Measurements from ENCODE around the gene EDNRB. TPM values are rescaled to one million over a fixed set of nuclear protein-coding genes. Genes with fewer than 3 reads are reported as not detected.

The EDNRB gene
- polyA plus RNA-seq, 3 donors, result 0.08 to 0.53 (median 0.37) TPM

- Mint-ChIP-seq H3K4me1 (no peaks in the 10 kb centered on the region), H3K36me3 (no peaks in the 10 kb centered on the region), H3K9me3 (peaks cover 0 to 4% (median 0%) of the 10 kb centered on the region in 7 donors), H3K27ac (no peak overlapping the region), H3K27me3 (ENCODE audit: low read depth in 3 of 3) (peaks cover 0 to 18% (median 12%) of the 10 kb centered on the region in 3 donors), H3K4me3 (no peak overlapping the region)
- intact Hi-C loops (cut with micrococcal nuclease), result no loop called here
- Histone ChIP-seq H3K9ac (ENCODE audit: insufficient read depth, low read length, poor library complexity, severe bottlenecking) (no peak overlapping the region), H2AFZ (ENCODE audit: insufficient read depth, low read depth, low read length, poor library complexity, severe bottlenecking) (no peak overlapping the region), H3K79me2 (ENCODE audit: insufficient read depth, low read length) (no peaks in the 10 kb centered on the region), H3K4me1 (ENCODE audit: control insufficient read depth in 1 of 2, insufficient read depth in 2 of 2, low read length in 2 of 2) (peaks cover 18 to 20% of the 10 kb centered on the region in 2 donors), H3K36me3 (replicated peaks in 1 of 2; ENCODE audit: control insufficient read depth in 1 of 2, insufficient read depth in 2 of 2, low read length in 2 of 2) (no peaks in the 10 kb centered on the region), H3K4me2 (replicated peaks; ENCODE audit: extremely low read depth, low read length, poor library complexity, severe bottlenecking) (no peak overlapping the region), H4K20me1 (ENCODE audit: insufficient read depth, low read length) (no peaks in the 10 kb centered on the region), H3K4me3 (replicated peaks in 1 of 3; ENCODE audit: low read depth in 2 of 3, low read length in 3 of 3) (no peak overlapping the region), H3K9me3 (replicated peaks in 1 of 2; ENCODE audit: control insufficient read depth in 1 of 2, insufficient read depth in 1 of 2, low read length in 2 of 2) (no peaks in the 10 kb centered on the region), H3K27ac (ENCODE audit: low read depth in 1 of 2, low read length in 2 of 2) (no peak overlapping the region), H3K27me3 (ENCODE audit: control insufficient read depth in 2 of 2, insufficient read depth in 2 of 2, low read length in 2 of 2) (peaks cover 6 to 25% of the 10 kb centered on the region in 2 donors)
- no peak for DNase-seq
- 83% methylated on average over 1 of the region's 1 CpG for WGBS (ENCODE audit: insufficient coverage)
- TF ChIP-seq, protein P1, sequence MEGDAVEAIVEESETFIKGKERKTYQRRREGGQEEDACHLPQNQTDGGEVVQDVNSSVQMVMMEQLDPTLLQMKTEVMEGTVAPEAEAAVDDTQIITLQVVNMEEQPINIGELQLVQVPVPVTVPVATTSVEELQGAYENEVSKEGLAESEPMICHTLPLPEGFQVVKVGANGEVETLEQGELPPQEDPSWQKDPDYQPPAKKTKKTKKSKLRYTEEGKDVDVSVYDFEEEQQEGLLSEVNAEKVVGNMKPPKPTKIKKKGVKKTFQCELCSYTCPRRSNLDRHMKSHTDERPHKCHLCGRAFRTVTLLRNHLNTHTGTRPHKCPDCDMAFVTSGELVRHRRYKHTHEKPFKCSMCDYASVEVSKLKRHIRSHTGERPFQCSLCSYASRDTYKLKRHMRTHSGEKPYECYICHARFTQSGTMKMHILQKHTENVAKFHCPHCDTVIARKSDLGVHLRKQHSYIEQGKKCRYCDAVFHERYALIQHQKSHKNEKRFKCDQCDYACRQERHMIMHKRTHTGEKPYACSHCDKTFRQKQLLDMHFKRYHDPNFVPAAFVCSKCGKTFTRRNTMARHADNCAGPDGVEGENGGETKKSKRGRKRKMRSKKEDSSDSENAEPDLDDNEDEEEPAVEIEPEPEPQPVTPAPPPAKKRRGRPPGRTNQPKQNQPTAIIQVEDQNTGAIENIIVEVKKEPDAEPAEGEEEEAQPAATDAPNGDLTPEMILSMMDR (IDR thresholded peaks at IDR 0.05), result no peak
These were observed 2.9 kb downstream of the EDNRB start for GRCh38 chr13:77915686-77916085.

DNA sequence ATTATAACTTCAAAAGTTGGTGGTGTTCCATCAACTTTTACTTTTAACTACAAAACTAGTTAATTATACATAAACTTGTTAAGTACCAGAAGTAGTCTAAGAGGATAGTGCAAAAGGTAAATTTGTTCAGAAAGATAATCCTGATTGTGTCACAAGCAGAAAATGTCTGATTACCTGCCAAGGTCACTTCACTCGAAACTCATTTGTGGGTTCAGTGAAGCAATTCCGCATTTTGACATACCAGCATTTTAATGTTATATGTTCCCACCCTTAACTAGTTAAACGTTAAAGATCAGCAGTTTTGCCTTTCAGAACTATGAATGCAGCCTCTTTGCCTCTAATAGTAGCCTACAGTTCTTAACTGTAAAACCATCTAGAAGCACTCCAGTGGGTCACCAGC lies 5.6 kb downstream of the EDNRB start:
- H3K27ac ChIP-seq (ENCODE audit: low read depth in 1 of 2, low read length in 2 of 2), result no peak overlapping the region
- H3K9ac ChIP-seq (ENCODE audit: insufficient read depth, low read length, poor library complexity, severe bottlenecking), result no peak overlapping the region
- no peaks in the 10 kb centered on the region for H4K20me1 ChIP-seq (ENCODE audit: insufficient read depth, low read length)
- peaks cover 0 to 7% of the 10 kb centered on the region in 2 donors for H3K27me3 ChIP-seq (ENCODE audit: control insufficient read depth in 2 of 2, insufficient read depth in 2 of 2, low read length in 2 of 2)
- Mint-ChIP-seq H3K27me3 (ENCODE audit: low read depth in 3 of 3) (peaks cover 0 to 9% (median 4%) of the 10 kb centered on the region in 3 donors), H3K27ac (no peak overlapping the region), H3K9me3 (no peaks in the 10 kb centered on the region), H3K4me3 (no peak overlapping the region), H3K36me3 (no peaks in the 10 kb centered on the region), H3K4me1 (no peaks in the 10 kb centered on the region)
- H3K36me3 ChIP-seq (replicated peaks in 1 of 2; ENCODE audit: control insufficient read depth in 1 of 2, insufficient read depth in 2 of 2, low read length in 2 of 2), result no peaks in the 10 kb centered on the region
- H2AFZ ChIP-seq (ENCODE audit: insufficient read depth, low read depth, low read length, poor library complexity, severe bottlenecking), result no peak overlapping the region
- 100% methylated on average over 2 of the region's 3 CpGs for WGBS (ENCODE audit: insufficient coverage)
- peaks cover 0 to under 1% of the 10 kb centered on the region in 2 donors for H3K4me1 ChIP-seq (ENCODE audit: control insufficient read depth in 1 of 2, insufficient read depth in 2 of 2, low read length in 2 of 2)
- H3K4me2 ChIP-seq (replicated peaks; ENCODE audit: extremely low read depth, low read length, poor library complexity, severe bottlenecking), result no peak overlapping the region
- intact Hi-C loops (cut with micrococcal nuclease), result no loop called here
- no peak overlapping the region for H3K4me3 ChIP-seq (replicated peaks in 1 of 3; ENCODE audit: low read depth in 2 of 3, low read length in 3 of 3)
- TF ChIP-seq, protein P1 (IDR thresholded peaks at IDR 0.05), result no peak
- no peaks in the 10 kb centered on the region for H3K9me3 ChIP-seq (replicated peaks in 1 of 2; ENCODE audit: control insufficient read depth in 1 of 2, insufficient read depth in 1 of 2, low read length in 2 of 2)
- H3K79me2 ChIP-seq (ENCODE audit: insufficient read depth, low read length), result no peaks in the 10 kb centered on the region
- DNase-seq, result no peak
